Natural killer cell (primary cell): Measurements from ENCODE around the gene PRG3. TPM values are rescaled to one million over a fixed set of nuclear protein-coding genes. Genes with fewer than 3 reads are reported as not detected.

Experiments
- ATAC-seq, 3 donors: fragments of 150-1000 bp in 2 of 3; fragments of 200-7000 bp in 1 of 3; cut with Tn5 transposase; 1 replicate in 1 of 3; 2 replicates in 2 of 3; pipeline ENCODE4 v1.10.0; 2021; ENCODE audit warnings: mild to moderate bottlenecking in 2 of 3, moderate library complexity in 2 of 3
- DNase-seq, 2 donors: peaks; one replicate each; pipeline versions ENCODE4 v3.0.0 to v3.0.0-alpha.2; 2013 to 2021; ENCODE audit warnings: mixed read lengths in 1 of 2
- H3K27ac ChIP-seq: one replicate; pipeline ENCODE4 v1.5.1; 2013; ENCODE audit warnings: mild to moderate bottlenecking, low read length
- H3K27me3 ChIP-seq: one replicate; pipeline ENCODE4 v1.6.1; 2013; ENCODE audit warnings: low read length; ENCODE audit not compliant: control insufficient read depth, insufficient read depth
- H3K36me3 ChIP-seq: one replicate; pipeline ENCODE4 v1.6.1; 2013; ENCODE audit warnings: low read length; ENCODE audit not compliant: control insufficient read depth, insufficient read depth
- H3K4me1 ChIP-seq: one replicate; pipeline ENCODE4 v1.6.1; 2013; ENCODE audit warnings: low read length; ENCODE audit not compliant: control insufficient read depth, insufficient read depth
- H3K4me3 ChIP-seq: one replicate; pipeline ENCODE4 v1.5.1; 2013; ENCODE audit warnings: low read length
- H3K9me3 ChIP-seq: one replicate; pipeline ENCODE4 v1.6.1; 2013; ENCODE audit warnings: low read length; ENCODE audit not compliant: control insufficient read depth, insufficient read depth
- H3K27ac Mint-ChIP-seq, 2 donors: one replicate each; pipeline ENCODE4 v1.8.0; 2022; ENCODE audit warnings: mild to moderate bottlenecking in 2 of 2, mixed read lengths in 2 of 2, moderate library complexity in 1 of 2
- H3K27me3 Mint-ChIP-seq, 2 donors: one replicate each; pipeline ENCODE4 v1.8.0; 2022; ENCODE audit warnings: low read depth in 2 of 2, mixed read lengths in 2 of 2
- H3K36me3 Mint-ChIP-seq: one replicate; pipeline ENCODE4 v1.8.0; 2022; ENCODE audit warnings: mixed read lengths
- H3K4me1 Mint-ChIP-seq, 2 donors: one replicate each; pipeline ENCODE4 v1.8.0; 2022; ENCODE audit warnings: mixed read lengths in 2 of 2
- H3K4me3 Mint-ChIP-seq: one replicate; pipeline ENCODE4 v1.8.0; 2022; ENCODE audit warnings: mild to moderate bottlenecking, moderate library complexity, mixed read lengths
- H3K9me3 Mint-ChIP-seq, 2 donors: one replicate each; pipeline ENCODE4 v1.8.0; 2022; ENCODE audit warnings: mixed read lengths in 2 of 2
- CTCF ChIP-seq: fragments of 200-600 bp; IDR thresholded peaks from one replicate; pipeline ENCODE4 v1.8.0; 2022; ENCODE audit warnings: antibody characterized with exemption
- WGBS: methylation state at CpG from one replicate; pipeline ENCODE4 v1.1.7; 2013; ENCODE audit warnings: missing lambda C conversion rate; ENCODE audit not compliant: insufficient coverage; 5-methylcytosine and 5-hydroxymethylcytosine counted together
- intact Hi-C: fragments of 100-400 bp; cut with micrococcal nuclease; formaldehyde crosslinking; loops from one replicate; pipeline ENCODE4 v1.14.2; 2022
- total RNA-seq, 4 donors: library from RNA; stranded (reverse); fragments of 120-200 nt in 1 of 4; gene quantifications; one replicate each; pipeline versions ENCODE4 v1.2.3 to v1.2.4, GENCODE V29; 2013 to 2022

The PRG3 gene
- total RNA-seq, 3 donors from 2014 or later (not counting 1 experiment from before 2014, with no cell fraction given), result not detected

- Histone ChIP-seq H3K36me3 (peaks cover 2% of the 10 kb centered on the region), H3K27ac (peak overlapping the region; percentile 65), H3K27me3 (no peaks in the 10 kb centered on the region), H3K4me1 (peaks cover 60% of the 10 kb centered on the region), H3K4me3 (no peak overlapping the region), H3K9me3 (no peaks in the 10 kb centered on the region)
- Mint-ChIP-seq H3K36me3 (no peaks in the 10 kb centered on the region), H3K9me3 (no peaks in the 10 kb centered on the region), H3K4me1 (peaks cover 54 to 65% of the 10 kb centered on the region in 2 donors), H3K4me3 (peak overlapping the region; percentile 71), H3K27ac (peak overlapping the region; percentile 79 to 90), H3K27me3 (peaks cover 0 to 7% of the 10 kb centered on the region in 2 donors)
- DNase-seq, result peak; percentile 77 to 92
- TF ChIP-seq CTCF, result no peak
- intact Hi-C loops, result loop anchor here (5.0 kb wide), 1 partner anchor 88 kb away; the partner anchor contains the start of genes P2RX3 and SSRP1
- WGBS, result 13% methylated on average over 15 of the region's 15 CpGs
- ATAC-seq, result peak; percentile 80 to 92 (median 86)
These were observed 44.0 kb upstream of the PRG3 start for GRCh38 chr11:57424792-57425564.

- H3K36me3 ChIP-seq, result peaks cover 2% of the 10 kb centered on the region
- H3K27ac ChIP-seq, result peak overlapping the region; percentile 65
- H3K4me3 Mint-ChIP-seq, result peak overlapping the region; percentile 41
- H3K4me1 Mint-ChIP-seq, result peaks cover 54 to 65% of the 10 kb centered on the region in 2 donors
- H3K9me3 Mint-ChIP-seq, result no peaks in the 10 kb centered on the region
- DNase-seq (peak in 1 of 2 donors; percentile 12), ATAC-seq (no peak)
- no peak overlapping the region for H3K4me3 ChIP-seq
- intact Hi-C loops, result no loop called here
- peaks cover 60% of the 10 kb centered on the region for H3K4me1 ChIP-seq
- 85% methylated on average over 9 of the region's 9 CpGs for WGBS
- peaks cover 0 to 7% of the 10 kb centered on the region in 2 donors for H3K27me3 Mint-ChIP-seq
- no peak for TF ChIP-seq CTCF
- H3K27me3 ChIP-seq, result no peaks in the 10 kb centered on the region
- peak overlapping the region; percentile 79 to 90 for H3K27ac Mint-ChIP-seq
- H3K36me3 Mint-ChIP-seq, result no peaks in the 10 kb centered on the region
- no peaks in the 10 kb centered on the region for H3K9me3 ChIP-seq
These were observed 43.3 kb upstream of the PRG3 start for GRCh38 chr11:57424137-57424791.

- H3K4me1 Mint-ChIP-seq, result peaks cover 54 to 65% of the 10 kb centered on the region in 2 donors
- peak overlapping the region; percentile 78 for H3K4me3 Mint-ChIP-seq
- 89% methylated on average over 2 of the region's 4 CpGs for WGBS
These were observed 41.7 kb upstream of the PRG3 start for GRCh38 chr11:57422669-57423068.

More at GRCh38 chr11:57422669-57423068, 41.7 kb upstream of the PRG3 start:
- Histone ChIP-seq H3K27ac (no peak overlapping the region), H3K36me3 (peaks cover 4% of the 10 kb centered on the region), H3K4me1 (peaks cover 60% of the 10 kb centered on the region), H3K27me3 (no peaks in the 10 kb centered on the region), H3K4me3 (no peak overlapping the region), H3K9me3 (no peaks in the 10 kb centered on the region)
- Mint-ChIP-seq H3K9me3 (no peaks in the 10 kb centered on the region), H3K27me3 (peaks cover 0 to 7% of the 10 kb centered on the region in 2 donors), H3K36me3 (no peaks in the 10 kb centered on the region), H3K27ac (peak overlapping the region; percentile 80 to 90)
- intact Hi-C loops, result no loop called here
- no peak for TF ChIP-seq CTCF
- ATAC-seq (no peak), DNase-seq (no peak)
